Lung microvascular endothelial cell (primary cell): Measurements from ENCODE around the gene ITGA2B. TPM values are rescaled to one million over a fixed set of nuclear protein-coding genes. Genes with fewer than 3 reads are reported as not detected.
"Not testable (repeated sequence)": the region's sequence is repeated elsewhere in the genome, so short reads cannot be mapped to it uniquely, and the experiment has no call there.

ENCODE experiments used
- DNase-seq, 2 donors: peaks; one replicate each; pipeline versions ENCODE4 v3.0.0 to v3.0.0-alpha.2; 2010; ENCODE audit warnings: low read depth in 2 of 2
- total RNA-seq: library from RNA; depleted of rRNA; stranded (reverse); fragments of >200 nt; gene quantifications from 2 replicates; pipeline ENCODE4 v1.2.1, GENCODE V29; 2014

The ITGA2B gene
- total RNA-seq, 1 donor from 2014 or later, result 0.79 TPM

DNA sequence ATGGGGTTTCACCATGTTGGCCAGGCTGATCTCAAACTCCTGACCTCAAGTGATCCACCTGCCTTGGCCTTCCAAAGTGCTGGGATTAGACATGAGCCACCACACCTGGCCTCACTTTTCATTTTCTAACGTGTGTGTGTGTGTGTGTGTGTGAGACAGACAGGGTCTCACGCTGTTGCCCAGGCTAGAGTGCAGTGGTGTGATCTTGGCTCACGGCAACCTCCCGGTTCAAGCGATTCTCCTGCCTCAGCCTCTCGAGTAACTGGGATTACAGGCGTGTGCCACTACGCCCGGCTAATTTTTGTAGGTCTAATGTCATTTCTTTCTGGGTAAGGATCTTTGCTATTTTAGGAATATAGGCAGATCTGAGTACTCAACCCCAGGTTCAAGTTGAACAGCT lies 4.7 kb upstream of the ITGA2B start:
- not testable (repeated sequence) for DNase-seq

GRCh38 chr17:44390250-44390870 lies 911 bp upstream of the ITGA2B start:
- no peak for DNase-seq

GRCh38 chr17:44389723-44390202 lies 314 bp upstream of the ITGA2B start:
- no peak for DNase-seq

DNA sequence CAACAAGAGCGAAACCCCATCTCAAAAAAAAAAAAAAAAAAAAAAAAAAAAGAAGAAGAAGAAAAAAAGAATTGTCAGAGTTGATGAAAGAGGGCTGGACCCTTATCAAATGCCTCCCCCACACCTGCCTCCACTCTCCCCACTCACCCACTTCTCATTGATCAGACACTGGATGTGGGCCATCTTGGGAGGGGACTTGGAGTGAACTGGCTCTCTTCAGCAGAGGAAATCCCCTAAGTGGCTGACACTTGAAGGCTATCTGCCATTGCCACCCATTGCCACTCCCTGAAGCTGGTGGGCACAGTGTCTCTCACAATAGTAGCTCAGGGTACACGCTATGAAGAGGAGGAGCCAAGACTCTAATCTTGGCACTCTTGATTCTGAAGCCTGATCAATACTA lies 1.6 kb downstream of the ITGA2B start:
- DNase-seq, result no peak

- no peak for DNase-seq
Measured at GRCh38 chr17:44386182-44386525, 3.3 kb downstream of the ITGA2B start.

DNA sequence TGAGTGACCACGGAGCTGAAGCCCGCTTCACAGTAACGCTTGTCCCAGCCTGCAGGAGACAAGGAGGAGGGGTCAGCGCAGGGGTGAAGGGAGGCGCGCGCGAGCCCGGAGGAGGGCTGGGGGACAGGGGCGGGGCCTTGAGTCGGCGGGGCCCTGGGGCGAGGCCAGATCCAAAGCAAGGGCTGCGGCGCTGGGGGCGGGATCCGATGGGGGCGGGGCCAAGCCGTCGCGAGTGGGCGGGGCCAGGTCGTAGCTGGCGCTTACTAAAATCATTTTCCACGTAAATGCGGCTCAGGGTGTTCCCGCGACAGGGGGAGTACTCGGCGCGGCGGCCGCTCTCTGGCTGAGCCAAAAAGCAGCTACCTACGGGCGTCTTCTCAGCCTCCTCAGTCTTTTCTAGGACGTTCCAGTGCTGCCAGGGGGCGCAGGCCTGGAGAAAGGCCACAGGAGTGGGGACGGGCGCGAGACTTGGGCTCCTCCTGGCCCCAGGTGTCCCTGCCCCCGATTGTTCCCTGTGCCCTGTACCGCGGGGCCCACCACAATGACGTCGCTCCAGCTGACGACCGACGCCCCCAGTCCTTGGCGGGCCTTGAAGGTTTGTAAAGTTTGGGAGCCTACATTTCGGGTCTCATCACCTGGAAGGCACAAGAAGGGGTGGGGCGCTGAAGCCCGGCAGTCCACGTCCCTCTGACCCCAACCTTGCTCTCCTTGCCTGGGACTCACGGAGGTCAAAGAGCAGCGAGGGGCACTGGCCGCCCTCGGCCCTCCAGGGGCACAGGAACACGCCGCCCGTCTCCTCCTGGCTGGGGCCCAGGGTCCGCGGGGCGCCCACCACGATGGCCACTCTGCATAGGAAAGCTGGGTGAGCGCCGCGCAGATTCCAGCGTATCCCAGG lies 3.9 kb downstream of the ITGA2B start:
- DNase-seq, result peak; percentile 56 to 64

GRCh38 chr17:44384823-44385286 lies 4.6 kb downstream of the ITGA2B start:
- DNase-seq, result no peak

- DNase-seq, result no peak
Measured at GRCh38 chr17:44384281-44384822, 5.1 kb downstream of the ITGA2B start.

DNA sequence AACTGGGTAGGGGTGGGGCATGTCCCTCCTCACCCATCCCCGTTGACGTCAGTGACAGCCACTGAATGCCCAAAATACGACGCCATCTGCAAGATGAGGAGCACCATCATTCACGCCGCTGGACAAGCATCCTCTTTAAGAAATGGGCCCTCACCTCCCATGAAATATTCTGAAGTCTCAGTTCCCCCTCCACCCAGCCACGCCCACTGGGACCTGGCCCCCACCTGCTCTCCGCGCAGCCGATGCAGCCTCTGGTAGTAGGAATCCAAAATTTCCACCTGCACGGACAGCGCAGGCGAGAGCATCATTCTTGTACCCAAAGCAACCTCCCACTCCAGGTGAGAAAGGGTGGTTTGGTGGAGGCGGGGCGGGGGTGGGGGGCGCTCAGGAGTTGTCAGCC lies 5.6 kb downstream of the ITGA2B start:
- no peak for DNase-seq

DNA sequence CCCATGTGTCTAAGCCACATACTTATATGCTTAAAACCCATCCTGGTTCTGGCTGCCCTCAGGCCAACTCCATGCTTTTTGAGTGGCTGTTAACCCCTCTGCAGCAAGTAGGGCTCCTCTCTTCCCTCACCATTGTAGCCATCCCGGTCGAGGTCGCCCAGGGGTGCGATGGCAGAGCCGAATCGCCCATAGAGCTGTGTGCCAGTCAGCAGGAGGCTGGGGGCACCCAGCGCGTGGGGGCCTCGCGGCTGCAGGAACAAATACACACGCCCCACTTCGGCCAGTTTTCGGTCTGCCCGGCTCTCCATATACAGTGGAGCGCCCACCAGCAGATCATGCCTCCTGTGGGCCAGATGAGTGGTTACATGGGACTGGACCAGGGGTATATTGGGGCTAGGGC lies 6.1 kb downstream of the ITGA2B start:
- DNase-seq, result no peak

- no peak for DNase-seq
Measured at GRCh38 chr17:44382917-44383316, 6.5 kb downstream of the ITGA2B start.

DNA sequence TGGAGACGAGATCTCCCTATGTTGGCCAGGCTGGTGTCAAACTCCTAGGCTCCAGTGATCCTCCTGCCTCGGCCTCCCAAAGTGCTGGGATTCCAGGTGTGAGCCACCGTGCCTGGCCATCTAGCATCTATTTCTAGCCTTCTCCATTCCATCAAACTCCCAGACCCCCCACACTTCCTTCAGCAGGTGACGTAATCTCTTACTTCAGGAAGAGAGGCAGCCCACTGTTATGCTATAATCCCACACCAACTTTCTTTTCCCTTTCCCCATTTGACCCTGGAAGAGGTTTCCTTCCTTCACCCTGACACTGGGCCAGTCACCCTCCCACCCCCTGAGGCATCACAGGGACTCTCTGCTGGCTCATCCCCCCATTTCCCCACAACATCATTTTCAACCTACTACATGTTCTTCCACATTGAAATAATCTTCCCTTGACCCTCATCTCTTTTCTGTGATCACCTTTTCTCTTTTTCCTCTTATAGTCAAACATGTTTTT lies 7.6 kb downstream of the ITGA2B start:
- no peak for DNase-seq

- no peak for DNase-seq
Measured at GRCh38 chr17:44380767-44381166, 8.7 kb downstream of the ITGA2B start.

DNA sequence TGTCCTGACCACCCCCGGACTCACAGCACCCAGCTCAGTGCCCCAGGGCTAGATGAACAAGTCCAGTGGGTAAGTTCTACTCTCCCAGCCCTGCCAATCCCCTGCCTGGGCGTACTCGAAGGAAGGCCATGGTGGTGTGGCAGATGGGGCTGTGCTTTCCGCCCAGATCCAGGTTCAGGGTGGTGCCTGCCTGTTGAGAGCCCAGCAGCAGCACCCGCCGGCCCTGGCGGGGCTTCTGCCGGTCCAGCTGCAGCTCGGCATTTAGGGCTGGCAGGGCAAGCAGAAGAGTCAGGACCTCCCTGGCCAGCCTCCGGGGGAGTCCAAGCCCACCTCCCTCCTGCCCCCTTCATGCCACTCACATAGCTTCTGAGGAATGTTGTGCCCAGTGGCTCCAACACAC lies 9.6 kb downstream of the ITGA2B start:
- no peak for DNase-seq

- DNase-seq, result no peak
Measured at GRCh38 chr17:44378171-44378705, 11.2 kb downstream of the ITGA2B start.

- no peak for DNase-seq
Measured at GRCh38 chr17:44376779-44377178, 12.7 kb downstream of the ITGA2B start.

DNA sequence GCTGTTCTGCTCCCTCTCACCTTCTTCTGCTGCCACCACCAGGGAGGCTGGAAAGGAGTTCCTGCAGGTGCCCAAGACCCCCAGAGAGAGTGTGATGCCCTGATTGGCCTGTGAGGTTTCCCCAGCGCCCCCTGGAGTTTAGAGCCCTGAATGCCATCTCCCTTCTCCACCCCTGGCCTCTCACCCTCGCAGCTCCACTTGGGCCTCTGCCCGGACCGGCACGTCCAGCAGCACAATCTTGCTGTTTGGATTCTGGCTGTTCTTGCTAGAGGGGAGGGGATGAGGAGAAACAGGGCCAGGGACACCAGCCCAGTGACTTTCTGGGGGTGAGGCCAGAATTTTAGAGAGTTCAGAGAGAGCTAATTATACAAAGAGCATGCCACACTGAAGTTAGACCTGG lies 13.3 kb downstream of the ITGA2B start:
- DNase-seq, result peak in 1 of 2 donors; percentile 64

- DNase-seq, result peak in 1 of 2 donors; percentile 25
Measured at GRCh38 chr17:44375196-44376017, 14.0 kb downstream of the ITGA2B start.

- peak in 1 of 2 donors; percentile 87 for DNase-seq
Measured at GRCh38 chr17:44374306-44375195, 14.9 kb downstream of the ITGA2B start.

DNA sequence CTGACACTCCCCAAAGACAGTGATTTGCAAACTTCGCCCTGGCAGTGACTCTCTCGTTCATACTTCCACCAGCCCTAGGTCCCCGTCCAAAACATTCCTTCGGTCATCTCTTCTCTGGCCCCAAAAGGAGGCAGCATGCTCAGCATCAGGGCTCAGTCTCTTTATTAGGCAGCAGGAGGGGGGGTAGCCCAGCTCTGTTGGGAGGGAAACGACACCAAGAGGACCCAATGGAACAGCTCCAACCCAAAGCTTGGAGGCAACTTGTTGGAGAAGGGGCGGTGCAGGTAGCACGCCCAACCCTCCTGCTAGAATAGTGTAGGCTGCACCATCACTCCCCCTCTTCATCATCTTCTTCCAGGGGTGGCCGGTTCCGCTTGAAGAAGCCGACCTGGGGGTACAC lies 17.4 kb downstream of the ITGA2B start:
- DNase-seq, result no peak
